ENCODE measurements around the gene TFF1.

The TFF1 gene

DNA sequence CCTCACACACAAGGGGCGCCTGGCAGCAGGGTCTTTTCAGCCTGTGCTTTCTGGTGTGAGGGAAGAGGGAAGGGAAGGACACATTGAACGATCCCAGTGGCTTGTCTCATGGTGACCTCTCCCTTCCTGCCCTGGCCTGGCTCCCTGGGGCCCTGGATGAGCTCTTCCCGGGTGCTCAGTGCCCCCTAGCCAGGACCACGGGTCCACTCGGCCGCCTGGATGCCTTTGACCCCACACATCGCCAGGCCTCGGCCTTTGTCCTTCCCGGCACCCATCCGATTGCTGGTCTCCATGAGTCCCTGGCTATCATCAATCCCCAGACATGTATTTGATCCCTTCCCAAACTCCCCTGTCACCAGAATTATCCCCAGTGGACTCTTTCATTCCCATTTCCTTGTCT, 45.1 kb downstream of the TFF1 start:
- Histone ChIP-seq H3K27ac (peak overlapping the region; percentile 88), H3K4me1 (ENCODE audit: control insufficient read depth in 1 of 2, insufficient read depth in 1 of 2, low read depth in 1 of 2, low read length in 1 of 2) (peaks cover 58 to 61% of the 10 kb centered on the region in 2 experiments), H3K4me3 (ENCODE audit: low read depth in 1 of 2, low read length in 1 of 2) (no peak overlapping the region), H3K9me3 (no peaks in the 10 kb centered on the region), H3K36me3 (no peaks in the 10 kb centered on the region), H3K27me3 (no peaks in the 10 kb centered on the region)
- TF ChIP-seq, protein P1, sequence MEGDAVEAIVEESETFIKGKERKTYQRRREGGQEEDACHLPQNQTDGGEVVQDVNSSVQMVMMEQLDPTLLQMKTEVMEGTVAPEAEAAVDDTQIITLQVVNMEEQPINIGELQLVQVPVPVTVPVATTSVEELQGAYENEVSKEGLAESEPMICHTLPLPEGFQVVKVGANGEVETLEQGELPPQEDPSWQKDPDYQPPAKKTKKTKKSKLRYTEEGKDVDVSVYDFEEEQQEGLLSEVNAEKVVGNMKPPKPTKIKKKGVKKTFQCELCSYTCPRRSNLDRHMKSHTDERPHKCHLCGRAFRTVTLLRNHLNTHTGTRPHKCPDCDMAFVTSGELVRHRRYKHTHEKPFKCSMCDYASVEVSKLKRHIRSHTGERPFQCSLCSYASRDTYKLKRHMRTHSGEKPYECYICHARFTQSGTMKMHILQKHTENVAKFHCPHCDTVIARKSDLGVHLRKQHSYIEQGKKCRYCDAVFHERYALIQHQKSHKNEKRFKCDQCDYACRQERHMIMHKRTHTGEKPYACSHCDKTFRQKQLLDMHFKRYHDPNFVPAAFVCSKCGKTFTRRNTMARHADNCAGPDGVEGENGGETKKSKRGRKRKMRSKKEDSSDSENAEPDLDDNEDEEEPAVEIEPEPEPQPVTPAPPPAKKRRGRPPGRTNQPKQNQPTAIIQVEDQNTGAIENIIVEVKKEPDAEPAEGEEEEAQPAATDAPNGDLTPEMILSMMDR (IDR thresholded peaks at IDR 0.05): no peak

DNA sequence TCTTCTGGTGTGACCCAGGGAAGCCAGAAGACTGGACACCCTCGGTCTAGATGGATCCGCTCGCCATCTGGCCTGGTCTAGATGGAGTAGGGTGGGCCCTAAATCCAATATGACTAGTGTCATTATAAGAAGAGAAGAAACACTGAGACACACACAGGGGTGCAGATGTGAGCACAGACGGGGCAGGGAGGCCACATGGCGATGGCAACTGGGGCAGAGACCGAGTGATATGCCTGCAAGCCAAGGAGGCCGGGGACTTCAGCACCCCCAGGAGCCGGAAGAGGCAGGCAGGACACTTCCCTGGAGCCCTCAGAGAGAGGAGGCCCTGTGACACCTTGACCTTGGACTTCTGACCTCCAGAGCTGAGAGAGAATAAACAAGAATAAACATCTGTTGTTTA, 45.5 kb downstream of the TFF1 start:
- Histone ChIP-seq H3K9me3 (no peaks in the 10 kb centered on the region), H3K36me3 (no peaks in the 10 kb centered on the region), H3K27me3 (no peaks in the 10 kb centered on the region), H3K27ac (peak overlapping the region; percentile 88), H3K4me3 (ENCODE audit: low read depth in 1 of 2, low read length in 1 of 2) (no peak overlapping the region), H3K4me1 (ENCODE audit: control insufficient read depth in 1 of 2, insufficient read depth in 1 of 2, low read depth in 1 of 2, low read length in 1 of 2) (peaks cover 61 to 63% of the 10 kb centered on the region in 2 experiments)
- TF ChIP-seq, protein P1 (IDR thresholded peaks at IDR 0.05): no peak

DNA sequence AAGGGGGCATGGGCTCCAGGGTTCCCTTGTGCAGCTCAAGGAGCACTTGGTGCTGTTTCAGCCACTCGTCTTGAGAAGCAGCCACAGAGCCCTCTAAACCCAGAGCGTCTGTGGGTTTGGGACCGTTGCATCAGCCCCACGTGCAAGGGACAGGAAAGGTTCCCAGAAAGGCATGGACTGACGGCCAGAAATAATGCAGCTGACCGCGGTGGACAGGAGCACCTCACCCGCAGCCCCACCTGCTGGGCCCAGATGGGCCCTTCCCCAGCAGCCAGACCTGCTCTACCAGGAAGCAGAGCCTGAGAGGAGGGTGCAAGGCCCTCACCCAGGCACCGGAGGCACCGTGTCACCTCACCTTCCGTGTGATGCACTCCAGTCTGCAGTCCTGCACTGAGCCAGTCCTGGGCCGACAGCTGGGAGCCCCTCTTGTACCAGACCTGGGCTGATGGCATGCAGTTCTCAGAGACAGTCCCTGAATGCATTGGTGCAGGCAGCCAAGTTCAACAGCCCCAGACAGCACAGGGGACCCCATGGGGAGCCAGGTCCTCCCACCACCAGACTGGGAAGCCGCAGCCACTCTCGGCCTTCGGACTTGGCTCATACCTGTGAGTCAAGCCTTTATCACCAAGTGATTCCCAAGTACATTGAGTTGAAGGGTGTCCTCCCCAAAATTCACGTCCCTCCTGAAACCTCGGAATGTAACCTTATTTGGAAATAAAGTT, 46.3 kb downstream of the TFF1 start:
- peaks cover 65 to 67% of the 10 kb centered on the region in 2 experiments for H3K4me1 ChIP-seq (ENCODE audit: control insufficient read depth in 1 of 2, insufficient read depth in 1 of 2, low read depth in 1 of 2, low read length in 1 of 2)
- no peaks in the 10 kb centered on the region for H3K36me3 ChIP-seq
- H3K4me3 ChIP-seq (ENCODE audit: low read depth in 1 of 2, low read length in 1 of 2): peak overlapping the region; percentile 40 to 49
- no peaks in the 10 kb centered on the region for H3K9me3 ChIP-seq
- TF ChIP-seq, protein P1 (IDR thresholded peaks at IDR 0.05): no peak
- no peaks in the 10 kb centered on the region for H3K27me3 ChIP-seq
- H3K27ac ChIP-seq: peak overlapping the region; percentile 88

DNA sequence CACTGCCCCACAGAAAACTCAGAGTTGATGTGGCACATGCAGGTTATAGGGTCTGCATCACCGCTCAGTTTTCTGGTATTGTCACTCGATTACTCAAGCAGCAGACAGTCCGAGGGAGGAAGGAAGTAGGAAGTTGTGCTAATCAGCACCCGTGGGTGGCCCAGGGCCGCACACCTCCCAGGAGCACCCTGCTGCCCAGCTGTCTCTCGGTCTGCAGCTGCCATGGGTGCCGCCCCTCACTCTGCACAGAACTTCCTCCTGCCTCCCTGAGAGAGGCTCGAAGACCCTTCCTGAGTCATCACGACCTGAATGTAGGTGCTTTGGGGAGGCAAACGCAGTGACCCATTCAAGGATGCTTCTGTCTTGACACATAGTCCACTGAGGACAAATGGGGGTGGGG, 47.0 kb downstream of the TFF1 start:
- Histone ChIP-seq H3K36me3 (no peaks in the 10 kb centered on the region), H3K27ac (peak overlapping the region; percentile 88), H3K9me3 (no peaks in the 10 kb centered on the region), H3K4me1 (ENCODE audit: control insufficient read depth in 1 of 2, insufficient read depth in 1 of 2, low read depth in 1 of 2, low read length in 1 of 2) (peaks cover 67 to 70% of the 10 kb centered on the region in 2 experiments), H3K27me3 (no peaks in the 10 kb centered on the region), H3K4me3 (ENCODE audit: low read depth in 1 of 2, low read length in 1 of 2) (peak overlapping the region; percentile 40 to 49)
- TF ChIP-seq, protein P1 (IDR thresholded peaks at IDR 0.05): no peak

DNA sequence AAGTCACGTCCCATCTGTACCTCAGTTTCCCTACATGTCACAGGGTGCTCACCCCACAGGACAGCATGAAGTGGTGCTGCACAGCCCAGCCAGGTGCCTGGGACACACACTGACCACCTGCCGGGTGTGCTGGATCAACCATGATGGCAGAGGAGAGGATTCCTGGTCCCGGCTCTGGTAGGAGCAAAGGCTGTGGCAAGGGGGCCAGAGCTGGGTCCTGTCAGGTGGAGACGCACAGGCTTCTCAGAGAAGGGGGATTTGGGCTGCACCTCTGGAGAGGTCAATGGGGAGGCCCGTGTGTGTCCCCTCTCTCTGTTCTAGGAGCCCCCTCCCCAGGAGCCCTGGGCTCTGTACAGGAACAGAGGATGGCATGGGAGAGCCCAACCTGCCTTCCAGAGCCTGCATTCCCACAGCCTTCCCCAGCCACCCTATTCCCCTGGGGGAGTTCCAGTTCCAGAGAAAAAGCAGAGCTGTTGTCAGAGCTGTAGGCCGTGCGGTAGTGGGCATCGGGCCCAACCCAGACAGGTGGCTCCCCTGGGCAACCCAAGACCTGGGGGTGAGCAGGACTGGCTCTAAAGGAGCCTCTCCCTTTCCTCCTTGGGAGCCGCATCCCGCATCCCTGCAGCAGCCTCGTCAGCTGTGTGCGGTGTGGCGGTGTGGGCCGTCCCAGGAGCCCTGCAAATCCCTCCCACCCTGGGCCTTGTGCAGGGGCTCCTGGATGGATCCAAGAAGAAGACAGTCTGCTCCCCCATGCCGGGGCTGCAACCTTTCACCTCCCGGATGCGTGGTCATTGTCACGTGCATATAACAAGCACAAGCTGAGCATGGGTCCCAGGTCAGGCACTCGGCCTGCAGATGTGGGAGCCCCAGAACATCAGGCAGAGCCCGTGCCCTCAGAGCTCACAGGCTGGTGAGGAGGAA, 48.2 kb downstream of the TFF1 start:
- Histone ChIP-seq H3K27me3 (no peaks in the 10 kb centered on the region), H3K27ac (peak overlapping the region; percentile 88), H3K9me3 (no peaks in the 10 kb centered on the region), H3K4me1 (ENCODE audit: control insufficient read depth in 1 of 2, insufficient read depth in 1 of 2, low read depth in 1 of 2, low read length in 1 of 2) (peaks cover 80 to 82% of the 10 kb centered on the region in 2 experiments), H3K4me3 (ENCODE audit: low read depth in 1 of 2, low read length in 1 of 2) (no peak overlapping the region), H3K36me3 (no peaks in the 10 kb centered on the region)
- TF ChIP-seq, protein P1 (IDR thresholded peaks at IDR 0.05): no peak
